ENCODE results near the gene VASH2.

Gene VASH2

GRCh38 chr1:213032651-213033050, 82.3 kb downstream of the VASH2 start:
- H3K27ac ChIP-seq (ENCODE audit: low read length, poor library complexity, severe bottlenecking) = no peak overlapping the region
- no peak overlapping the region for H4K8ac ChIP-seq (ENCODE audit: low read length)
- H3K4me3 ChIP-seq (ENCODE audit: insufficient read depth in 1 of 2, low read depth in 1 of 2, low read length in 2 of 2) = no peak overlapping the region
- no peak overlapping the region for H3K14ac ChIP-seq (ENCODE audit: low read length in 2 of 2)
- H3K18ac ChIP-seq (ENCODE audit: low read depth in 1 of 2, low read length in 2 of 2) = no peak overlapping the region
- H3K27me3 ChIP-seq (ENCODE audit: control insufficient read depth in 1 of 2, insufficient read depth in 1 of 2, low read length in 2 of 2) = peaks cover 0 to 16% of the 10 kb centered on the region in 2 experiments
- H2BK15ac ChIP-seq (ENCODE audit: low read depth, poor library complexity, severe bottlenecking) = no peak overlapping the region
- H3K9ac ChIP-seq (ENCODE audit: low read length) = no peak overlapping the region
- no peak overlapping the region for H2AK5ac ChIP-seq (ENCODE audit: low read length, severe bottlenecking)
- peak overlapping the region in 1 of 2 experiments; percentile 49 for H3K4ac ChIP-seq (ENCODE audit: low read depth in 1 of 2, low read length in 2 of 2)
- H3K79me1 ChIP-seq (replicated peaks; ENCODE audit: low read length, poor library complexity, severe bottlenecking) = no peaks in the 10 kb centered on the region
- no peak for DNase-seq
- H3K23ac ChIP-seq (ENCODE audit: low read length in 2 of 2) = no peak overlapping the region
- no peak overlapping the region for H2BK12ac ChIP-seq (ENCODE audit: low read length in 2 of 2)
- no peaks in the 10 kb centered on the region for H3K4me1 ChIP-seq (ENCODE audit: control insufficient read depth, insufficient read depth, low read depth, low read length)
- H2AFZ ChIP-seq (ENCODE audit: low read depth, low read length) = no peak overlapping the region
- no peaks in the 10 kb centered on the region for H3K36me3 ChIP-seq (ENCODE audit: control insufficient read depth in 1 of 2, insufficient read depth in 2 of 2, low read depth in 1 of 2, low read length in 2 of 2)
- no peaks in the 10 kb centered on the region for H3K9me3 ChIP-seq (ENCODE audit: control insufficient read depth, low read length)
- no peak overlapping the region for H2BK5ac ChIP-seq (ENCODE audit: low read depth, low read length, poor library complexity, severe bottlenecking)
- no peak overlapping the region for H4K91ac ChIP-seq (ENCODE audit: low read length)
- H2BK120ac ChIP-seq (ENCODE audit: low read depth, low read length) = no peak overlapping the region
- H3K4me2 ChIP-seq (ENCODE audit: low read length, poor library complexity, severe bottlenecking) = no peak overlapping the region

- Histone ChIP-seq H3K9me3 (ENCODE audit: control insufficient read depth, low read length) (no peaks in the 10 kb centered on the region), H3K9ac (ENCODE audit: low read length) (no peak overlapping the region), H3K4me3 (ENCODE audit: insufficient read depth in 1 of 2, low read depth in 1 of 2, low read length in 2 of 2) (no peak overlapping the region), H2AFZ (ENCODE audit: low read depth, low read length) (no peak overlapping the region), H3K27me3 (ENCODE audit: control insufficient read depth in 1 of 2, insufficient read depth in 1 of 2, low read length in 2 of 2) (peaks cover 0 to 8% of the 10 kb centered on the region in 2 experiments), H2BK120ac (ENCODE audit: low read depth, low read length) (no peak overlapping the region), H4K8ac (ENCODE audit: low read length) (no peak overlapping the region), H4K91ac (ENCODE audit: low read length) (no peak overlapping the region), H2BK5ac (ENCODE audit: low read depth, low read length, poor library complexity, severe bottlenecking) (no peak overlapping the region), H3K4ac (ENCODE audit: low read depth in 1 of 2, low read length in 2 of 2) (no peak overlapping the region), H3K4me2 (ENCODE audit: low read length, poor library complexity, severe bottlenecking) (no peak overlapping the region), H3K18ac (ENCODE audit: low read depth in 1 of 2, low read length in 2 of 2) (no peak overlapping the region), H3K27ac (ENCODE audit: low read length, poor library complexity, severe bottlenecking) (no peak overlapping the region), H3K79me1 (replicated peaks; ENCODE audit: low read length, poor library complexity, severe bottlenecking) (no peaks in the 10 kb centered on the region), H2AK5ac (ENCODE audit: low read length, severe bottlenecking) (no peak overlapping the region), H2BK15ac (ENCODE audit: low read depth, poor library complexity, severe bottlenecking) (no peak overlapping the region), H3K14ac (ENCODE audit: low read length in 2 of 2) (no peak overlapping the region), H3K23ac (ENCODE audit: low read length in 2 of 2) (no peak overlapping the region), H3K36me3 (ENCODE audit: control insufficient read depth in 1 of 2, insufficient read depth in 2 of 2, low read depth in 1 of 2, low read length in 2 of 2) (no peaks in the 10 kb centered on the region), H3K4me1 (ENCODE audit: control insufficient read depth, insufficient read depth, low read depth, low read length) (no peaks in the 10 kb centered on the region), H2BK12ac (ENCODE audit: low read length in 2 of 2) (no peak overlapping the region)
- DNase-seq = no peak
- WGBS = 89% methylated on average over 1 of the region's 1 CpG
Observed at GRCh38 chr1:213034713-213035112, 84.4 kb downstream of the VASH2 start.

- Histone ChIP-seq H2BK15ac (ENCODE audit: low read depth, poor library complexity, severe bottlenecking) (no peak overlapping the region), H3K9ac (ENCODE audit: low read length) (no peak overlapping the region), H3K79me1 (replicated peaks; ENCODE audit: low read length, poor library complexity, severe bottlenecking) (no peaks in the 10 kb centered on the region), H2BK5ac (ENCODE audit: low read depth, low read length, poor library complexity, severe bottlenecking) (no peak overlapping the region), H2BK12ac (ENCODE audit: low read length in 2 of 2) (no peak overlapping the region), H2BK120ac (ENCODE audit: low read depth, low read length) (no peak overlapping the region), H3K4ac (ENCODE audit: low read depth in 1 of 2, low read length in 2 of 2) (no peak overlapping the region), H2AFZ (ENCODE audit: low read depth, low read length) (no peak overlapping the region), H3K9me3 (ENCODE audit: control insufficient read depth, low read length) (no peaks in the 10 kb centered on the region), H2AK5ac (ENCODE audit: low read length, severe bottlenecking) (no peak overlapping the region), H3K27ac (ENCODE audit: low read length, poor library complexity, severe bottlenecking) (no peak overlapping the region), H3K4me1 (ENCODE audit: control insufficient read depth, insufficient read depth, low read depth, low read length) (no peaks in the 10 kb centered on the region), H3K18ac (ENCODE audit: low read depth in 1 of 2, low read length in 2 of 2) (no peak overlapping the region), H3K27me3 (ENCODE audit: control insufficient read depth in 1 of 2, insufficient read depth in 1 of 2, low read length in 2 of 2) (peaks cover 0 to 8% of the 10 kb centered on the region in 2 experiments), H4K91ac (ENCODE audit: low read length) (no peak overlapping the region), H3K36me3 (ENCODE audit: control insufficient read depth in 1 of 2, insufficient read depth in 2 of 2, low read depth in 1 of 2, low read length in 2 of 2) (no peaks in the 10 kb centered on the region), H3K4me3 (ENCODE audit: insufficient read depth in 1 of 2, low read depth in 1 of 2, low read length in 2 of 2) (no peak overlapping the region), H3K4me2 (ENCODE audit: low read length, poor library complexity, severe bottlenecking) (no peak overlapping the region), H4K8ac (ENCODE audit: low read length) (no peak overlapping the region), H3K14ac (ENCODE audit: low read length in 2 of 2) (no peak overlapping the region), H3K23ac (ENCODE audit: low read length in 2 of 2) (no peak overlapping the region)
- no peak for DNase-seq
- whole genome bisulfite sequencing = 100% methylated on average over 1 of the region's 2 CpGs
Observed at GRCh38 chr1:213035573-213035972, 85.2 kb downstream of the VASH2 start.

Data from mesenchymal stem cell (in vitro differentiated cells and primary cell).